ENCODE data around the gene IRX4.

DNA sequence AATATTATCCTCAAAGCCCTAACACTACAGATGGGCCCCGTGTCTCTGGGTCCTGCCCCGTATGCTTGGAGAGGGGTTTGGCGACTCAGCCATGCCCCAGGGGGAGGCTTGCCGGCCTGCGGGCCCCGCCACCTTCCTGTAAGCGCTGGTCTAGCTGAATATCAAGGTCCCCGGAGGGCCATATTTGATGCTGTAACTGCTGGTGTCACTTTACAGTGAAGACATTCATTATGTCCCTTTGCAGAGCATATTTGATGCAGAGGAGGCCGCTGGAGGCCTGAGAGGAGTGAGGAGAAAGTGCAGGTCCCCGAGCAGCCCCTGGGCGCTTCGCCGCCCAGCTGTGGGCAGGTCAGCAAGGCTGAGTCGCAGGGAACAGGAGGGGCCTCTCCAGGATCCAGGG is 16.8 kb downstream of the IRX4 start:
- no peak for TF ChIP-seq SUZ12 (IDR thresholded peaks at IDR 0.05)
- TF ChIP-seq LEF1 (IDR thresholded peaks at IDR 0.05; ENCODE audit: borderline replicate concordance): no peak
